ENCODE data around the gene FDX2. TPM values are rescaled to one million over a fixed set of nuclear protein-coding genes. Genes with fewer than 3 reads are reported as not detected.

FDX2 gene
- 23.2 and 24.7 TPM in 2 replicates for total RNA-seq
- long read RNA-seq: 0 reads

DNA sequence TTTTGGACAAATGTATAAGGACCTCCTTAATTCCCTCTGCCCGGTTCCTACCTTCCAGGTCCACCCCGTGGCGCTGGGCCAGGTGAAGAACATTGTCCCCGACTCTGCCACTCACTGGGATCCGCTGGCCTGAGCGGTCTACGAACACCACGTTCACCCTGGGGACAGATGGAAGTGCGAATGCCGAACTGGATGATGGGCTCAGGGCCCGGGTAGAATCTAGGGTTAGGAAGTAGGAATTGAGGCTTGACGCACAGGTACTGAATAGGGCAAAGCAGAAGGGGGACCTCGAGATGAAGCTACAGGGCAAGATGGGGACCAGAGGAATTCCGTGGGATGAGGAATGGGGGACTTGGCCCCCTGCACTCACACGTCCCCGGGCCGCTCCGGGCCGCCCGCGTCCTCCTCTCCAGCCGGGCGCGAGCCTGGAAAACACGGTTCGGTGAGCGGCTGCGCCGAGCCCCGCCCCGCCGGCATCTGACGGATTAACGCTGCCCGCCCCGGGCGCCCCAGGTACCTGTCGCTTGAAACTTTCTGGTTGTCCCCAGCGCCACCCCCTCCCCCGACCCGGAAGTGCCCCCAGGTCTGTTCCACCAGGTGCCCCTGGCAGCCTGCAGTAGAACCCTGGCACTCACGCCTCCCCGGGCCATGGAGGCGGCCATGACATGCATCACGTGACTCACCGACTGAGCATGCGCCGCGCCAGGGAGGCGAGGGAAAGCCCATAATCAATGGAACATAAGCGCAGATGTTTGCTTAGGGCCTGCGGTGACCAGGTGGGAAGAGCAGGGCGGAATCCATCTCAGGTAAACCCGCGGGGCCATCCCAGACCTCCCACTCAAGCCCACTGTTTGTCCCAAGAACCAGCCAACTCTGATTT lies at the start of gene FDX2:
Gene FDX2, minus strand, starts transcription at position 681 of the 880 bp plus-strand sequence. Its CDS starts 19 bp downstream, at position 662.
- peaks cover 13% of the 10 kb centered on the region for H3K36me3 Mint-ChIP-seq (ENCODE audit: insufficient read depth)

DNA sequence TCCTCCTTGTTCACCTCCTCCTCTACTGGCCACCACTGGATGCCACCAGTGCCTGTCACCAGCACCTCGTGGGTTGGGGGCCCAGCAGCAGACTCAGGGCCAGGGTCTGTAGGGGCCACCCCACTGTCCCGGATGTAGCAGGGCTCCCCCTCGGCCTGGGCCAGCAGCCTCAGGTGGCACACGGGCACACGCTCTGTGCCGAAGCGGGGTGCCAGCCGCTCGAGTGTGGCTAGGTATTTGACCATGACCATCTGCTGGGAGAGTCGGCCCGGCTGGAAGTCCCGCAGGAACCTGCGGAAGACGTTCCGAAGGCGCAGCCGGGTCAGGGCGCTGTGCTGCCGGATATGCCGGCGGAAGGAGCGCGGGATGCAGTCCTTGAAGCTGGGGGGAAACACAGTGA lies 49.7 kb upstream of the FDX2 start:
- no peaks in the 10 kb centered on the region for H3K27me3 Mint-ChIP-seq
- no peak for DNase-seq (ENCODE audit: low spot score, unreplicated experiment)
- H3K9me3 Mint-ChIP-seq (ENCODE audit: low read depth): no peaks in the 10 kb centered on the region
- H3K27ac Mint-ChIP-seq: no peak overlapping the region
- H3K4me3 Mint-ChIP-seq (ENCODE audit: low read depth): no peak overlapping the region
- TF ChIP-seq, protein P1, sequence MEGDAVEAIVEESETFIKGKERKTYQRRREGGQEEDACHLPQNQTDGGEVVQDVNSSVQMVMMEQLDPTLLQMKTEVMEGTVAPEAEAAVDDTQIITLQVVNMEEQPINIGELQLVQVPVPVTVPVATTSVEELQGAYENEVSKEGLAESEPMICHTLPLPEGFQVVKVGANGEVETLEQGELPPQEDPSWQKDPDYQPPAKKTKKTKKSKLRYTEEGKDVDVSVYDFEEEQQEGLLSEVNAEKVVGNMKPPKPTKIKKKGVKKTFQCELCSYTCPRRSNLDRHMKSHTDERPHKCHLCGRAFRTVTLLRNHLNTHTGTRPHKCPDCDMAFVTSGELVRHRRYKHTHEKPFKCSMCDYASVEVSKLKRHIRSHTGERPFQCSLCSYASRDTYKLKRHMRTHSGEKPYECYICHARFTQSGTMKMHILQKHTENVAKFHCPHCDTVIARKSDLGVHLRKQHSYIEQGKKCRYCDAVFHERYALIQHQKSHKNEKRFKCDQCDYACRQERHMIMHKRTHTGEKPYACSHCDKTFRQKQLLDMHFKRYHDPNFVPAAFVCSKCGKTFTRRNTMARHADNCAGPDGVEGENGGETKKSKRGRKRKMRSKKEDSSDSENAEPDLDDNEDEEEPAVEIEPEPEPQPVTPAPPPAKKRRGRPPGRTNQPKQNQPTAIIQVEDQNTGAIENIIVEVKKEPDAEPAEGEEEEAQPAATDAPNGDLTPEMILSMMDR (IDR thresholded peaks at IDR 0.05; ENCODE audit: unreplicated experiment): no peak
- H3K36me3 Mint-ChIP-seq (ENCODE audit: insufficient read depth): peaks cover 17% of the 10 kb centered on the region
- no peaks in the 10 kb centered on the region for H3K4me1 Mint-ChIP-seq (ENCODE audit: low read depth)

More for the DNA sequence above, at the start of gene FDX2:
- DNase-seq (ENCODE audit: low spot score, unreplicated experiment): peak; percentile 93
- H3K4me3 Mint-ChIP-seq (ENCODE audit: low read depth): peak within 1 kb of the TSS; percentile 96
- TF ChIP-seq, protein P1 (IDR thresholded peaks at IDR 0.05; ENCODE audit: unreplicated experiment): no peak
- peaks cover 14% of the 10 kb centered on the region for H3K4me1 Mint-ChIP-seq (ENCODE audit: low read depth)
- peak within 1 kb of the TSS; percentile 92 for H3K27ac Mint-ChIP-seq
- H3K9me3 Mint-ChIP-seq (ENCODE audit: low read depth): no peaks in the 10 kb centered on the region
- H3K27me3 Mint-ChIP-seq: no peaks in the 10 kb centered on the region

DNA sequence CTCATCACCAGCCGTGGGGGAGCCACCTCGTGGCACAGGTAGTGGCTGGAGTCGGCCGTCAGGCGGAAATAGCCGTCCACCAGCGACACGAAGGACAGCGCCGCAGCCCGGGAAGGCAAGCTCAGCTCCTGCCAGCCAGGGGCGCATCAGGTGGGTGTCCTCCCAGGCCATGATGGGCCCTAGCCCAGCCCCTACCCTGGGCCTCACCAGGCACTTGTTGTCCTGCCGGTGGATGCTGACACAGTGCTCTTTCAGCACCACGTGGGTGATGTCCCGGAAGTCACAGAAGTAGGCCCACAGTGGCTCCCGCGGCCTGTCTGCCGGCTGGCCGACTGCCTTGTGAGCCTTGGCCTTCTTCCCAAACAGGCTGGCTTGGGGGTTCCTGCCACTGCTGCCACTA lies 48.8 kb upstream of the FDX2 start:
- Mint-ChIP-seq H3K9me3 (ENCODE audit: low read depth) (no peaks in the 10 kb centered on the region), H3K27ac (no peak overlapping the region), H3K27me3 (no peaks in the 10 kb centered on the region), H3K4me1 (ENCODE audit: low read depth) (no peaks in the 10 kb centered on the region), H3K36me3 (ENCODE audit: insufficient read depth) (peaks cover 17% of the 10 kb centered on the region), H3K4me3 (ENCODE audit: low read depth) (no peak overlapping the region)
- DNase-seq (ENCODE audit: low spot score, unreplicated experiment): no peak
- TF ChIP-seq, protein P1 (IDR thresholded peaks at IDR 0.05; ENCODE audit: unreplicated experiment): no peak

DNA sequence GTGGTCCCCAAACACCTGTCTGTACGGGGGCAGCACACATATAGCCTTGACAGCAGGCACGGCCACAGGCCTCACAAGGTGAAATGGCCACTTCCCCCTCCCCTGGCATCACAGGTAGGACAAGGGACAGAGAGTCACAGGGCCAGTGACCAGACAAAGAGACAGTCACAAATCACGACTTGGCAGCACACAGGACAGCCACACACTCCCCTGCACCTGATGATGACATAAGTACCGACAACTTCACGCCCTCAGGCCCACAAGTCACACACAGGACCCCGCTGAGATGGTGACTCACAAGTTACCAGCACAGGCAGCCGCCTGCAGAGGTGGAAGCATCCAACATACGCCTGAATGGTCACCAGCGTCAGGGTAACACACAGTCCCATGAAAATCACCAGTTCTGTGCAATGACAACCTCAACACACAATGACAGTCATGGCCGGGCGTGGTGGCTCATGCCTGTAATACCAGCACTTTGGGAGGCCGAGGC lies 48.0 kb upstream of the FDX2 start:
- peaks cover 12% of the 10 kb centered on the region for H3K36me3 Mint-ChIP-seq (ENCODE audit: insufficient read depth)
- no peaks in the 10 kb centered on the region for H3K9me3 Mint-ChIP-seq (ENCODE audit: low read depth)
- TF ChIP-seq, protein P1 (IDR thresholded peaks at IDR 0.05; ENCODE audit: unreplicated experiment): no peak
- DNase-seq (ENCODE audit: low spot score, unreplicated experiment): no peak
- no peak overlapping the region for H3K27ac Mint-ChIP-seq
- no peaks in the 10 kb centered on the region for H3K4me1 Mint-ChIP-seq (ENCODE audit: low read depth)
- H3K4me3 Mint-ChIP-seq (ENCODE audit: low read depth): no peak overlapping the region
- H3K27me3 Mint-ChIP-seq: no peaks in the 10 kb centered on the region

DNA sequence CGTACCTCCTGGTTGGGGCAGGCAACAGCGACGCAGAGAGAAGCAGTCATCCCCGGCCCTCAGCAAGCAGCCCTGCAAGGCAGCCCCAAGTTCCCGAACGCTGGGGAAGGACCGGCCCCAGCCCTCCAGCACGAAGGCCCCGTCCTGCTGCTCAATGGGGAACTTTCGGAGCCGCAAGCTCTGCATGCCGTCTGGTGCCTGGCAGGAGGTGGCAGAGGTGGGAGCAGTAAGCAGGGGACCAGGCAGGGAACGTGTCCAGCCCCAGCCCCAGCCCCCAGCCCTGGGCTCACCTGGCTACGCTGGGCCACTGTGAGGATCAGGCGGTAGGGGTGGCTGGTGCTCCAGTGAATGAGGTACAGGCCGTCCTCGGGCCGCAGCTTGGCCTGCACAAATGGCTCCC lies 46.4 kb upstream of the FDX2 start:
- H3K36me3 Mint-ChIP-seq (ENCODE audit: insufficient read depth): peaks cover 12% of the 10 kb centered on the region
- no peak overlapping the region for H3K27ac Mint-ChIP-seq
- no peak overlapping the region for H3K4me3 Mint-ChIP-seq (ENCODE audit: low read depth)
- TF ChIP-seq, protein P1 (IDR thresholded peaks at IDR 0.05; ENCODE audit: unreplicated experiment): no peak
- no peaks in the 10 kb centered on the region for H3K27me3 Mint-ChIP-seq
- no peaks in the 10 kb centered on the region for H3K4me1 Mint-ChIP-seq (ENCODE audit: low read depth)
- DNase-seq (ENCODE audit: low spot score, unreplicated experiment): no peak
- no peaks in the 10 kb centered on the region for H3K9me3 Mint-ChIP-seq (ENCODE audit: low read depth)
